G401.6 (cell line): ENCODE measurements around the gene IGFL2.

Experiments
- FAIRE-seq: peaks from 2 replicates; lab custom pipeline; 2012; peaks lifted over from hg19 to GRCh38; lab: Jason Lieb, UNC

IGFL2 gene

GRCh38 chr19:46209051-46209450 is 61.0 kb downstream of the IGFL2 start:
- FAIRE-seq: no peak

- no peak for FAIRE-seq
Measured at GRCh38 chr19:46209472-46209871, 61.4 kb downstream of the IGFL2 start.

- FAIRE-seq: no peak
Measured at GRCh38 chr19:46210669-46211068, 62.6 kb downstream of the IGFL2 start.
